ENCODE results near the gene ICAM1. TPM values are rescaled to one million over a fixed set of nuclear protein-coding genes. Genes with fewer than 3 reads are reported as not detected.

Gene ICAM1
- polyA plus RNA-seq, 1 of the 3 experiments (the other 2 are of a cell fraction) = 14.5 TPM

GRCh38 chr19:10320602-10321416 is 49.9 kb downstream of the ICAM1 start:
- Histone ChIP-seq H3K27ac (ENCODE audit: low read depth in 2 of 2, low read length in 1 of 2) (no peak overlapping the region), H3K4me2 (no peak overlapping the region), H2AFZ (ENCODE audit: low read depth) (no peak overlapping the region), H3K9me3 (no peaks in the 10 kb centered on the region), H3K27me3 (ENCODE audit: insufficient read depth) (no peaks in the 10 kb centered on the region), H3K4me3 (ENCODE audit: low read depth in 2 of 2, low read length in 1 of 2) (no peak overlapping the region), H3K9ac (no peak overlapping the region), H3K9me2 (no peaks in the 10 kb centered on the region), H3K36me3 (replicated peaks in 1 of 2; ENCODE audit: control insufficient read depth in 1 of 2, insufficient read depth in 2 of 2, low read length in 1 of 2) (peaks cover 5 to 41% of the 10 kb centered on the region in 2 experiments), H3K79me2 (ENCODE audit: insufficient read depth) (0 out of 2 replicates have a peak, but pooled peaks cover 1% of the 10 kb centered on the region), H3F3A (replicated peaks; ENCODE audit: insufficient read depth) (peaks cover 6% of the 10 kb centered on the region), H4K20me1 (ENCODE audit: insufficient read depth) (no peaks in the 10 kb centered on the region), H3K4me1 (ENCODE audit: control insufficient read depth in 1 of 2, insufficient read depth in 2 of 2, low read depth in 1 of 2, low read length in 1 of 2) (peaks cover 0 to 12% of the 10 kb centered on the region in 2 experiments; a peak in 1 of 4 replicates)
- POLR2A ChIA-PET = interaction anchor here (0.8 to 1.4 kb wide), 2 partner anchors 13 to 70 kb away, joined by 3 to 4 read pairs; no protein-coding TSS in a partner anchor
- no peak for DNase-seq
- TF ChIP-seq MXI1 (IDR thresholded peaks at IDR 0.05; ENCODE audit: low read depth, low read length) (no peak), TAF1 (IDR thresholded peaks at IDR 0.05; ENCODE audit: borderline replicate concordance, low read depth, low read length) (no peak), ELF1 (IDR thresholded peaks at IDR 0.05) (no peak), YY1 (IDR thresholded peaks at IDR 0.05; ENCODE audit: low read depth) (no peak), EP300 (IDR thresholded peaks at IDR 0.05; ENCODE audit: borderline replicate concordance in 1 of 2, low read depth in 1 of 2, low read length in 1 of 2) (no peak), NFIC (IDR thresholded peaks at IDR 0.05; ENCODE audit: borderline replicate concordance) (no peak), EZH2phosphoT487 (IDR thresholded peaks at IDR 0.05; ENCODE audit: borderline replicate concordance, low read depth) (no peak), RAD21 (IDR thresholded peaks at IDR 0.05; ENCODE audit: low read length) (no peak), CHD2 (IDR thresholded peaks at IDR 0.05; ENCODE audit: low read length, partially characterized antibody) (no peak), SMC3 (IDR thresholded peaks at IDR 0.05; ENCODE audit: low read depth, low read length) (no peak), RCOR1 (IDR thresholded peaks at IDR 0.05; ENCODE audit: low read length) (no peak), FOSL2 (IDR thresholded peaks at IDR 0.05; ENCODE audit: borderline replicate concordance, low read depth) (no peak), POLR2AphosphoS5 (IDR thresholded peaks at IDR 0.05; ENCODE audit: low read depth, low read length) (no peak), ZBTB33 (IDR thresholded peaks at IDR 0.05; ENCODE audit: borderline replicate concordance, low read depth) (no peak), TEAD4 (IDR thresholded peaks at IDR 0.05; ENCODE audit: borderline replicate concordance, insufficient read depth) (no peak), GABPA (IDR thresholded peaks at IDR 0.05; ENCODE audit: low read depth) (no peak)
- TF ChIP-seq, protein P1, sequence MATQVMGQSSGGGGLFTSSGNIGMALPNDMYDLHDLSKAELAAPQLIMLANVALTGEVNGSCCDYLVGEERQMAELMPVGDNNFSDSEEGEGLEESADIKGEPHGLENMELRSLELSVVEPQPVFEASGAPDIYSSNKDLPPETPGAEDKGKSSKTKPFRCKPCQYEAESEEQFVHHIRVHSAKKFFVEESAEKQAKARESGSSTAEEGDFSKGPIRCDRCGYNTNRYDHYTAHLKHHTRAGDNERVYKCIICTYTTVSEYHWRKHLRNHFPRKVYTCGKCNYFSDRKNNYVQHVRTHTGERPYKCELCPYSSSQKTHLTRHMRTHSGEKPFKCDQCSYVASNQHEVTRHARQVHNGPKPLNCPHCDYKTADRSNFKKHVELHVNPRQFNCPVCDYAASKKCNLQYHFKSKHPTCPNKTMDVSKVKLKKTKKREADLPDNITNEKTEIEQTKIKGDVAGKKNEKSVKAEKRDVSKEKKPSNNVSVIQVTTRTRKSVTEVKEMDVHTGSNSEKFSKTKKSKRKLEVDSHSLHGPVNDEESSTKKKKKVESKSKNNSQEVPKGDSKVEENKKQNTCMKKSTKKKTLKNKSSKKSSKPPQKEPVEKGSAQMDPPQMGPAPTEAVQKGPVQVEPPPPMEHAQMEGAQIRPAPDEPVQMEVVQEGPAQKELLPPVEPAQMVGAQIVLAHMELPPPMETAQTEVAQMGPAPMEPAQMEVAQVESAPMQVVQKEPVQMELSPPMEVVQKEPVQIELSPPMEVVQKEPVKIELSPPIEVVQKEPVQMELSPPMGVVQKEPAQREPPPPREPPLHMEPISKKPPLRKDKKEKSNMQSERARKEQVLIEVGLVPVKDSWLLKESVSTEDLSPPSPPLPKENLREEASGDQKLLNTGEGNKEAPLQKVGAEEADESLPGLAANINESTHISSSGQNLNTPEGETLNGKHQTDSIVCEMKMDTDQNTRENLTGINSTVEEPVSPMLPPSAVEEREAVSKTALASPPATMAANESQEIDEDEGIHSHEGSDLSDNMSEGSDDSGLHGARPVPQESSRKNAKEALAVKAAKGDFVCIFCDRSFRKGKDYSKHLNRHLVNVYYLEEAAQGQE (IDR thresholded peaks at IDR 0.05; ENCODE audit: low read depth, low read length) = no peak
- TF ChIP-seq, protein P2, sequence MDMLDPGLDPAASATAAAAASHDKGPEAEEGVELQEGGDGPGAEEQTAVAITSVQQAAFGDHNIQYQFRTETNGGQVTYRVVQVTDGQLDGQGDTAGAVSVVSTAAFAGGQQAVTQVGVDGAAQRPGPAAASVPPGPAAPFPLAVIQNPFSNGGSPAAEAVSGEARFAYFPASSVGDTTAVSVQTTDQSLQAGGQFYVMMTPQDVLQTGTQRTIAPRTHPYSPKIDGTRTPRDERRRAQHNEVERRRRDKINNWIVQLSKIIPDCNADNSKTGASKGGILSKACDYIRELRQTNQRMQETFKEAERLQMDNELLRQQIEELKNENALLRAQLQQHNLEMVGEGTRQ (IDR thresholded peaks at IDR 0.05; ENCODE audit: borderline replicate concordance, low read depth, low read length) = no peak
- 90% methylated on average over 12 of the region's 32 CpGs for WGBS (ENCODE audit: low lambda C conversion rate)
- CTCF ChIA-PET = interaction anchor here (0.7 to 1.5 kb wide), 4 partner anchors 55 to 95 kb away, joined by 3 to 4 read pairs (median 4); no protein-coding TSS in a partner anchor
